Activated T-helper 17 cell treated with anti-CD3 and anti-CD28 coated beads, Interleukin-2, amount 50 U/mL, for 72 hours (primary cell): Measurements from ENCODE around the gene NHS. TPM values are rescaled to one million over a fixed set of nuclear protein-coding genes. Genes with fewer than 3 reads are reported as not detected.
A peak's percentile ranks its signal among the peaks of the same experiment; 100 is the strongest.

Experiments used
- ATAC-seq: fragments of 150-1000 bp; cut with Tn5 transposase; replicated peaks from 2 replicates; pipeline ENCODE4 v1.10.0; 2021; ENCODE audit warnings: mild to moderate bottlenecking, moderate library complexity
- H3K27ac Mint-ChIP-seq: one replicate; pipeline ENCODE4 v1.8.0; 2022; ENCODE audit warnings: mixed read lengths
- H3K27me3 Mint-ChIP-seq: one replicate; pipeline ENCODE4 v1.8.0; 2022; ENCODE audit warnings: mixed read lengths
- H3K36me3 Mint-ChIP-seq: one replicate; pipeline ENCODE4 v1.8.0; 2022; ENCODE audit warnings: low read depth, mild to moderate bottlenecking, mixed read lengths
- H3K4me1 Mint-ChIP-seq: one replicate; pipeline ENCODE4 v1.8.0; 2022; ENCODE audit warnings: mixed read lengths
- H3K4me3 Mint-ChIP-seq: one replicate; pipeline ENCODE4 v1.8.0; 2022; ENCODE audit warnings: mild to moderate bottlenecking, mixed read lengths
- H3K9me3 Mint-ChIP-seq: one replicate; pipeline ENCODE4 v1.8.0; 2022; ENCODE audit warnings: mixed read lengths
- total RNA-seq, 2 donors: library from RNA; stranded (reverse); gene quantifications; one replicate each; pipeline ENCODE4 v1.2.3, GENCODE V29; 2022

NHS gene
- total RNA-seq, 2 donors from 2014 or later, result 0.04 to 0.79 TPM

GRCh38 chrX:17655211-17656034 lies 280.4 kb downstream of the NHS start:
- peak; percentile 31 for ATAC-seq
- Mint-ChIP-seq H3K27me3 (no peaks in the 10 kb centered on the region), H3K4me1 (peaks cover 10% of the 10 kb centered on the region), H3K4me3 (peak overlapping the region; percentile 84), H3K27ac (no peak overlapping the region), H3K36me3 (no peaks in the 10 kb centered on the region), H3K9me3 (peaks cover 4% of the 10 kb centered on the region)

GRCh38 chrX:17656035-17656418 lies 281.0 kb downstream of the NHS start:
- H3K36me3 Mint-ChIP-seq, result no peaks in the 10 kb centered on the region

GRCh38 chrX:17656556-17656955 lies 281.6 kb downstream of the NHS start:
- Mint-ChIP-seq H3K27ac (no peak overlapping the region), H3K4me1 (peaks cover 10% of the 10 kb centered on the region), H3K36me3 (no peaks in the 10 kb centered on the region), H3K27me3 (no peaks in the 10 kb centered on the region), H3K4me3 (peak overlapping the region; percentile 84), H3K9me3 (peaks cover 4% of the 10 kb centered on the region)
- no peak for ATAC-seq

More at GRCh38 chrX:17656035-17656418, 281.0 kb downstream of the NHS start:
- peaks cover 4% of the 10 kb centered on the region for H3K9me3 Mint-ChIP-seq
- peaks cover 10% of the 10 kb centered on the region for H3K4me1 Mint-ChIP-seq
- H3K27ac Mint-ChIP-seq, result no peak overlapping the region
- ATAC-seq, result no peak
- H3K27me3 Mint-ChIP-seq, result no peaks in the 10 kb centered on the region
- H3K4me3 Mint-ChIP-seq, result peak overlapping the region; percentile 84

- H3K4me3 Mint-ChIP-seq, result no peak overlapping the region
- H3K9me3 Mint-ChIP-seq, result no peaks in the 10 kb centered on the region
- H3K4me1 Mint-ChIP-seq, result no peaks in the 10 kb centered on the region
- H3K36me3 Mint-ChIP-seq, result no peaks in the 10 kb centered on the region
- H3K27me3 Mint-ChIP-seq, result peaks cover 4% of the 10 kb centered on the region
- no peak overlapping the region for H3K27ac Mint-ChIP-seq
- ATAC-seq, result no peak
These were observed 287.4 kb downstream of the NHS start for GRCh38 chrX:17662391-17662790.

- Mint-ChIP-seq H3K27me3 (peaks cover 4% of the 10 kb centered on the region), H3K27ac (peak overlapping the region; percentile 73), H3K9me3 (no peaks in the 10 kb centered on the region), H3K4me3 (peak overlapping the region; percentile 13), H3K4me1 (peaks cover 4% of the 10 kb centered on the region), H3K36me3 (no peaks in the 10 kb centered on the region)
- peak; percentile 95 for ATAC-seq
These were observed 293.9 kb downstream of the NHS start for GRCh38 chrX:17668929-17669328.

GRCh38 chrX:17669458-17669857 lies 294.5 kb downstream of the NHS start:
- peaks cover 4% of the 10 kb centered on the region for H3K4me1 Mint-ChIP-seq
- no peak overlapping the region for H3K4me3 Mint-ChIP-seq
- H3K9me3 Mint-ChIP-seq, result no peaks in the 10 kb centered on the region
- H3K36me3 Mint-ChIP-seq, result no peaks in the 10 kb centered on the region
- peak overlapping the region; percentile 73 for H3K27ac Mint-ChIP-seq
- peaks cover 4% of the 10 kb centered on the region for H3K27me3 Mint-ChIP-seq
- no peak for ATAC-seq

GRCh38 chrX:17669891-17670290 lies 294.9 kb downstream of the NHS start:
- no peak for ATAC-seq
- Mint-ChIP-seq H3K36me3 (no peaks in the 10 kb centered on the region), H3K27me3 (peaks cover 4% of the 10 kb centered on the region), H3K4me1 (peaks cover 4% of the 10 kb centered on the region), H3K4me3 (no peak overlapping the region), H3K27ac (no peak overlapping the region), H3K9me3 (no peaks in the 10 kb centered on the region)

- no peaks in the 10 kb centered on the region for H3K36me3 Mint-ChIP-seq
- peaks cover 4% of the 10 kb centered on the region for H3K4me1 Mint-ChIP-seq
- H3K9me3 Mint-ChIP-seq, result no peaks in the 10 kb centered on the region
- H3K27ac Mint-ChIP-seq, result no peak overlapping the region
- no peak for ATAC-seq
- H3K27me3 Mint-ChIP-seq, result peaks cover 2% of the 10 kb centered on the region
- no peak overlapping the region for H3K4me3 Mint-ChIP-seq
These were observed 295.9 kb downstream of the NHS start for GRCh38 chrX:17670874-17671273.

GRCh38 chrX:17674601-17675000 lies 299.6 kb downstream of the NHS start:
- Mint-ChIP-seq H3K4me3 (no peak overlapping the region), H3K9me3 (no peaks in the 10 kb centered on the region), H3K36me3 (no peaks in the 10 kb centered on the region), H3K27ac (no peak overlapping the region), H3K27me3 (no peaks in the 10 kb centered on the region), H3K4me1 (no peaks in the 10 kb centered on the region)
- no peak for ATAC-seq

GRCh38 chrX:17679261-17679660 lies 304.3 kb downstream of the NHS start:
- Mint-ChIP-seq H3K4me1 (no peaks in the 10 kb centered on the region), H3K4me3 (no peak overlapping the region), H3K9me3 (no peaks in the 10 kb centered on the region), H3K27me3 (no peaks in the 10 kb centered on the region), H3K27ac (no peak overlapping the region), H3K36me3 (no peaks in the 10 kb centered on the region)
- ATAC-seq, result no peak

- no peak overlapping the region for H3K27ac Mint-ChIP-seq
- no peak overlapping the region for H3K4me3 Mint-ChIP-seq
- no peaks in the 10 kb centered on the region for H3K4me1 Mint-ChIP-seq
- no peak for ATAC-seq
- H3K36me3 Mint-ChIP-seq, result no peaks in the 10 kb centered on the region
- no peaks in the 10 kb centered on the region for H3K9me3 Mint-ChIP-seq
- H3K27me3 Mint-ChIP-seq, result no peaks in the 10 kb centered on the region
These were observed 304.8 kb downstream of the NHS start for GRCh38 chrX:17679820-17680219.

- no peaks in the 10 kb centered on the region for H3K36me3 Mint-ChIP-seq
- no peak overlapping the region for H3K27ac Mint-ChIP-seq
- no peak for ATAC-seq
- no peak overlapping the region for H3K4me3 Mint-ChIP-seq
- no peaks in the 10 kb centered on the region for H3K27me3 Mint-ChIP-seq
- H3K9me3 Mint-ChIP-seq, result no peaks in the 10 kb centered on the region
- H3K4me1 Mint-ChIP-seq, result no peaks in the 10 kb centered on the region
These were observed 305.9 kb downstream of the NHS start for GRCh38 chrX:17680732-17681413.

- Mint-ChIP-seq H3K4me3 (no peak overlapping the region), H3K27me3 (no peaks in the 10 kb centered on the region), H3K36me3 (no peaks in the 10 kb centered on the region), H3K27ac (no peak overlapping the region), H3K9me3 (no peaks in the 10 kb centered on the region), H3K4me1 (no peaks in the 10 kb centered on the region)
- no peak for ATAC-seq
These were observed 307.3 kb downstream of the NHS start for GRCh38 chrX:17682259-17682658.

GRCh38 chrX:17685026-17685425 lies 310.0 kb downstream of the NHS start:
- H3K4me3 Mint-ChIP-seq, result no peak overlapping the region
- no peaks in the 10 kb centered on the region for H3K4me1 Mint-ChIP-seq
- no peak overlapping the region for H3K27ac Mint-ChIP-seq
- no peaks in the 10 kb centered on the region for H3K9me3 Mint-ChIP-seq
- no peak for ATAC-seq
- no peaks in the 10 kb centered on the region for H3K27me3 Mint-ChIP-seq
- no peaks in the 10 kb centered on the region for H3K36me3 Mint-ChIP-seq

- Mint-ChIP-seq H3K9me3 (no peaks in the 10 kb centered on the region), H3K4me1 (no peaks in the 10 kb centered on the region), H3K36me3 (no peaks in the 10 kb centered on the region), H3K4me3 (no peak overlapping the region), H3K27ac (no peak overlapping the region), H3K27me3 (peaks cover 5% of the 10 kb centered on the region)
- ATAC-seq, result no peak
These were observed 312.6 kb downstream of the NHS start for GRCh38 chrX:17687648-17688047.
